HG03521 (cell line): ENCODE results near the gene LRP1.

Experiments
- ATAC-seq: cut with Tn5 transposase; IDR thresholded peaks from one replicate; pipeline ENCODE4 v1.9.1; 2021; ENCODE audit warnings: mild to moderate bottlenecking, moderate library complexity; ENCODE audit not compliant: unreplicated experiment

LRP1 gene

DNA sequence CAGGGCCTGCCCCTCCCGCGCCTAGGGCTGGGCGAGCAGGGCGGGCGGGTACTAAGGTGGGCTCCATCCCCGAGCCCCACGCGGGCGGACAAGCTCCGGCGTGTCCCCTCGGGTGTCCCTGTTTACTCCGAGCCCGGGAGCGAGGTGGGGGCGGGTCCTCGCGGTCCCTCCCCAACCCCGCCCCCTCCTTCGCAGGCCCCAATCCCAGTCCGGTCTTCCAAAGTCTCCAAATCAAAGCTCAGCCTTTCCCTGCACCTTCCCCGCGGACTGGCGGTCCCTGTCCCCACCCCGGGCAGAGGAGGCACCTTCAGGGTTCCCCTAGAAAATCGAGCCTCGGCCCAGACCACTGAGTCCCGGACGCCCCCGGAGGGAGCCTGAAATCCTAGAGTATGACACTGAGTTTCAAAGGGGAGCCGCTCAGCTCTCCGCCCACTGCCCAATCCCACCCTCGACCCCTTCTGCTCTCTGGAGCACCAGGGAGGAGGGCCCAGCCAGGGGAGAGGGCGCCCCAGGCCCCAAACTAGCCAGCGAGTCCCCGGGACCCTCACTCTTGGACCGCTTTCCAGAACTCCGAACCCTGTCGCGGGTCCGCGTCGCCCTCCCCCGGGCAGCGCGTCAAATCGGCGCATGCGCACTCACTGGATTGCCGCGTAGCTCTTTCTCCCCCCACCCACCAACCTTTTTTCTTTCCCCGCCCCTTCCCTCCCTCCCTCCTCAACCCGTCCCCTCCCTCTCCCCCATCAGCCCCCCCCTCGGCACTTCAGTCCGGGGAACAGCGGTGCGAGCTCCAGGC is at the start of gene LRP1:
Gene LRP1, plus strand, starts transcription at position 758 of the 793 bp plus-strand sequence. CDS start 482 bp downstream, outside the sequence.
- ATAC-seq, result no peak

DNA sequence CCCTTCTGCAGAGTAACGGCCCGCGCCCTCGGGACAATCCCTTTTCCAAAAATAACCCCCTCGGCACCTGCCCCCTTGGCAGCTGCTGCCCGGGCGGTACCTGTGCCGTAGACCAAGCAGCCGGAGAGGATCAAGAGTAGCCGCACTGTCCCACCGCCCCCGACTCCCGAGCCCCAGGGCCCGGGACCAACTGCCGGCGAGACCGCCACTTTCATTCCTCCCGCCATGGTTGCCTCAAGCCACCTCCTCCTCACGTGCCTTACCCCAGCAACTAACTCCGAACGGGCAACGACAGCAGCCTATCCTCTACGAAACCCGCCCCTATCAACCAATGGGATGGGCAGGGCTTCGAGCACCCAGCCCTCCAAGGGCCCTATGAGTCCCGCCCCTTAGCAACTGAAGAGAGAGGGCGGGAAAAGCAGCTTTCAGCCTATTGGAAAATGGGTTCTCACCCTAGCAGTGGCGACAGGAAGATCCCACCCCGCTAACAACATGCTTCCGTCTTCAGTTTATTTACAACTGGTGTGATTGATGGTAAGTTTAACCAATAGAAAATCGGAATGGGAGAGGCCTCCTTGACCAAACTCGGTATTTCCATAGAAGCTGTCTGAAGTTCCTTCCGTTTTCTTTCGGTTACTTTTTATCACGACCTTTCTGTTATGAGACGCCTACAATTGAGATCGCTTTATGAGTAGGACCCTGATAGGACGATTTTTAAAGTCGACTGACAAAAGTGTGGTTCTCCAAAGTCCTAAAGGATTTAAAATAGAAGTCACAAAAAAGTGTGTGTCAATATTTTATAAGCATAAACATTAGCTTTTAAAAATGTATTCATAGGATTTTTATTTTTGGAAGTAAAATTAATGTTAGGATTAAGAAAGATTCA is 49.5 kb upstream of the LRP1 start, which contains the start of gene NEMP1:
Gene NEMP1, minus strand, starts transcription at position 273 of the 886 bp plus-strand sequence. Its CDS starts 46 bp downstream, at position 227.
- ATAC-seq, result peak; percentile 98

DNA sequence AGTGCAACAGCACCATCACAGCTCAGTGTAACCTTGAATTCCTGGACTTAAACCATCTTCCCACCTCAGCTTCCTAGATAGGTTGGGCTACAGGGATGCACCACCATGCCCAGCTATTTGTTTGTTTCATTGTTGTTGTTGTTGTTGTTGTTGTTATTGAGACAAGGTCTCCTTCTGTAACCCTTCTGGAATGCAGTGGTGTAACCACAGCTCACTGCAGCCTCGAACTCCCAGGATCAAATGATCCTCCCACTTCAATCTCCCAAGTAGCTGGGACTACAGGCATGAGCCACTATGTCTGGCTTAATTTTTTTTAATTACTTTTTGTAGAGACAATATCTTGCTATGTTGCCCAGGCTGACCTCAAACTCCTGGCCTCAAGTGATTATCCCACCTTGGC is 48.5 kb upstream of the LRP1 start:
- ATAC-seq, result no peak

DNA sequence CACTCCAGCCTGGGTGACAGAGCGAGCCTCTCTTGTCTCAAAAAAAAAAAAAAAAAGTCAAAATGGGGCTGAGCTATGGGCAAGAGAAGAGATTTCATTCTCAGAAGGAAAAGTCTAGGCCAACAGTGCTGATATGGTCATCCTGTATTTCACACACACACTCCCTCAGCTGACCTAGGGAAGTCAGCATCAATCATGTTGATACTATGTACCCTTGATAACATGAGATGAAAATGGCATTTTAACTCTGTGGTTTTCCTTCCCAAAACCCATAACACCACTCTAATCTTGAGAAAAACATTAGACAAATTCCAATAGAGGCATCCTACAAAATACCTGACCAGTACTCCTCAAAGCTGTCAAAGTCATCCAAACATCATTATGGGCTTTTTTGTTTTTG is 47.4 kb upstream of the LRP1 start:
- no peak for ATAC-seq

DNA sequence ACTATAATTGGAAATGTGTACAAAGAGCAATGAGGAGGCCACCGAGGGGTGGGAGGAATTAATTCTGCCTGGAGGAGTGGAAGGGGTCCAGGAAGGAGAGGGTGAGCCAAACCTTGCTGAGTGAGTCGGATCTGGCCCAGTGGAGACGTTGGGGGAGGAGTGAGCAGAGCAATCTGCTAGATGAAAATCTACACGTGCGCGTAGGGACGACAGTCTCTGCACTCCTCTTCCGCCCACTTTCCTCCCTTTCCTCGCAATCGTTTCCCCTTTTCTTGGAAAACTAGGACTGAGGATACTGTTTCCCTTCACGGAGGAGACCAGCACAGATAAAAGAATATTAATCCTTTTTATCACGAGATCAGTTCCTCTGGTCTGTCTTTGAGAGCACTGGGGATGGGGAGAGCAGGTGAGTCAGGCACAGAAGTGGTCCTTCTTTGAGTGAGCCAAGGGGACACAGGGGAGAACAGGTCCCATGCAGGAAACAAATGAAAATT is 42.2 kb upstream of the LRP1 start:
- ATAC-seq, result no peak

DNA sequence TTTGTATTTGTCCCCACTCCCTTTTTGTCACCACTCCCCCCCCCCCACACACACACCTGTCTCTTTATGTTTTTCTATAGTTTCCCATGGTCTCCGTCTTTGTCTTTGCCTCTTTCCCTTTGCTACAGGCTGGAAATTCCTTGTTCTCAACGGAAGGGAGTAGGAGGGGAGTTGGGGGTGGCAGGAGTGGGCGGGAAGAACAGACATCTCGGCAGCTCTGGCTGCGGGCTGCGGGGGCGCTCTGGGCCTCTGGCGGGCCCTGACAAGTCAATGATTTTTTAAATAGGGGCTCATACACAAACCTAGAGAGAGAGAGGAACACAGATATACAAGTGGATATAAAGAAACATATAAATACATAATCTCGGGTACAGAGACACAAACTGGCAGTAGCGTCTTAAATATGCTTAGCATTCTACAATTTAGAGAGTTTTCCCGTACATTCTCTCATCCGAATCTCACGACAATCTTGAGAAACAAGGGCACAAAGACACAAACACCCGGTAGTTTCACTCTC is 41.7 kb upstream of the LRP1 start:
- no peak for ATAC-seq

DNA sequence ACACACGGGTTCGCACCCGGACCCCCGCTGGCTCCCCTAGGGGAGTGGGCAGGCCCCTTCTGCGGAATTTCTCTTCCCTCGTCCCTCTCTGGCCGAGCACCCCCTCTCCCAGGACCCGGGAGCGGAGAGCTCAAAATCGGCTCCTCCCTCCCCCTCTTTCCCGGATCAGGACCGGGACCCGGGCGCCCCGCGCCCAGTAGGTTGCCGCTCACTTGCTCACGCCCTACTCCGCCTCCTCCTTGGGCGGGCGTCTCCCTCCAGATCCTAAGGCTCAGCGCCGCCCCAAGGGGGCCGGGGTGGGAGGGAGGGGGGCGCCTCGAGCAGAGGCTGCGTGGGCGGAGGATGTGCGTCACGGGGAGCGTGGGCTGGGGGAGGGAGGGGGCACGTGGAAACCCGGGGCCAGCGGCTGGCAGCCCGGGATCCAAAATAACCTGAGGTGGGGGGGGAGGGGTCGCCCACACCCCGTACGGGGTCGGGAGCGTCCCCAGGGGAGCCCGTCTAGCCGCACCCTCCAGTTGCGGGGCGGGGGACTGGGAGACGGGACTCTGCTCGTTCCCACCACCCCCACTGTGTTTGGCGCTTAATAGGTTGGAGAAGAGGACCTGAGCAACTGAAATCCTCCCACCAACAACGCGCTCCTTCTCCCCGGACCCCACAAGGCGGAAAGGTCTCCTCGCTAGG is 41.1 kb upstream of the LRP1 start:
- peak; percentile 36 for ATAC-seq

DNA sequence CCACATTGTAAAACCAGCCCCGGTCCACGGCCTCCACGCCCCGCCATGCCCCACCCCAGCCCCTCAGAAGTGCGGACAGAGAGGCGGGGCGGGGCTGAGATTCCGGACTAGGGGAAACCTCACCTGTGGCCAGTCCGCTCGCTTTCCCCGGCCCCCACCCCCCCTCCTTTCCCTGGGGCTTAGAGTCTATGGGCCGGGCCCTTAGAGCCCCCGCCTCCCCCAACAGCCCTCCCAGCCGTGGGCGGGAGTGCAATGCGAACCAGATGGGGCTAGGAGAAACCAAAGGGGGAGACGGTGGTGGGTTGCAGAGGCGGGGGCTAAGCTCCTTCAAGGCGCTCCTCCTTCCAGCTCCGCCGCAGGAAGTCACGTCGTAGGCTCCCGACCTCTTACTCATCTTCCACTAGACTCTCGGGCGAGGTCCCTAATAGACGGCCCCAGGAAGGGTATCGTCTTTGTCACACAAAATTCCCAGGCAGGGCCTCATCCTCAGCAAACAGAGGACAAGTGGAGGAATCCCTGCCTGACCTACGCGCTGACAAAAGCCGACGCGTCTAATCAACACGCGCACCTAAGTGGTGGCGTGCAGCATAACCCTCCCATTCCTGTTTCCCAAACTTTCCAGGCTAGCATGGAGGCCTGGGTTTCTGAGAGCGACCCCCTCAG is 40.5 kb upstream of the LRP1 start:
- peak; percentile 30 for ATAC-seq

DNA sequence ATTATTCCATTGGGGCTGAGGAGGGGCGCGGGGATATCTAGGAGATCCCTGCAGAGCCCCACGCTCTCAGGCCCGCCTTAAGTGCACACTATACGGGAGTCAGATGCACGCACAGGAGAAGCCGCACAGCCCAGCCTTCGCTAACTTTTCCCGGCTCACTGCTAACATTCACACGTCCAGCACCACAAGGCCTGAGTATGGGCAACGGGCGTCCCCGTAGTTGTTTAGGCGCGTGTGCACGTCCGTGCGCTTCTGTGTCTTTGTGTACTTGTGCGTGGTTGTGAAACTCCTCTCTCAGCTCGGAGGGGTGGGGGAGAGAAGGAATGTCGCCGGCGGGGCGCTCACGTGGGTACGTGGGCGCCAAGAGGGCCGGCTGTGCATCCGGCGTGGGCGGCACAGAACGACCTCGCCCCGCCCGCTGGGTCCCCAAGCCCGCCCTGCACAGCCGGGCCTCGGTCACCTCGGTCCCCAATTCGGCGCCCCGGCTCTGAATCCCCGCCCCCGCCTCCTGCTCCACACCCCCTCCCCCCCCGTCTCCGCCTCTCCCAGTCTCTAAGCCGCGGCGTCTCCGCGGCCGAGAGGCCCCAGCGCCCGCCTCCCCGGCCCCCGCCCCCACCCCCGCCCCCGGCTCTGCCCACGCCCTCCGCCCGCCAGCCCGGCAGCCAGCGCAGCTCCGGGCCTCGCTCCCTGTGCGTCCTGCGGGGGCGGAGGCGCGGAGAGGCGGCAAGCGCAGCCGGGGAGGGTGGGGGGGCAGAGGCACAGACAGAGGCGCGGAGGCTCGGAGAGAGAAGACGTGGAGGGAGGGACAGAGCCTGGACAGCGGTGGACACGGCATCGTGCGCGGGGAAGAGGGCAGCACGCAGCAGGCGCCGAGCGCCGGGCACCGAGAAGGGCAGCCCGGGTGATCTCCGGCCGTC is 39.7 kb upstream of the LRP1 start, which contains the start of gene NAB2:
Gene NAB2, plus strand, starts transcription at position 761 of the 917 bp plus-strand sequence. CDS start 158 bp downstream, outside the sequence.
- ATAC-seq, result peak; percentile 56

DNA sequence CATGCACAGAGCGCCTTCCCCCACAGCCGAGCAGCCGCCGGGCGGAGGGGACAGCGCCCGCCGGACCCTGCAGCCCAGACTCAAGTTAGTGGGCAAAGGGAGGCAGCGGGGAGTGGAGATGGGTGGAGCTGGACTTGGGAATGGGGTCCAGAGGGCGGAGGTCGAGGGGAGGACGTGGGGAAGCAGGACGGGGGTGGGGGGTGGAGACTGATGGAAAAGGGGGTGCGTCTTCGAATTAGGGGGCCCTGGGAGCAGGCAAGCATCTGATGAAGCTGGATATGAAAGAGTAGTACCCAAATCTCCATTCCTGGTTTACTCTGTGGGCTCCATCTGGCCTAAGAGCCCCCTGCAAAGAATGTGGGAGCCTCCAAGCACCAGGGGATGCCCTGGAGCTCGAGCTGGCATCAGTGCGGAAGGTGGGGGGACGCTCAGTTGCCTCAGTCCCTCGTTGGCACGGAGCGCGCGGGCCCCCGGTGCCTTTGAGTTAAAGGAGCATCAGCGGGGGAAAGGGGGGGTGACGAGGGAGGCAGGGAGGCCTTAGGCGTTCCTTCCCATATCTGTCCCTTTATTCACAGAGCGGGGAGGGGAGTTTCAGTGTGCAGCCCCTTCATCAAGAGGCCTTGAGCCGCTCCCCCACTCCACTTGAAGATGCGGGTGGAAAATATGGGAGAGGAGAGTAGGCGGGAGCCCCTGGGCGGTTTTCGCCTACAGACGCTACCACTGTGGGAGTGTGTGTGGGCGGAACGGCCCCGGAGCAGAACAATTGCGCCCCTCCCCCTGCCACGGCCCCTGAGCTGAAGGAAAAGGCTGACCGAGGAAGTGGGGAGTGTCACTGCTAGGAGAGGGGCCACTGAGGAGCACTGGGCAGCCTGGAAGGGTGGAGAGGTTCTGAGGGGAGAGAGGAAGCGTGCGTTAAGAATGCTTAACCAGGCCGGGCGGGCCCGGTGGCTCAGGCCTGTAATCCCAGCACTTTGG is 38.7 kb upstream of the LRP1 start:
- no peak for ATAC-seq

DNA sequence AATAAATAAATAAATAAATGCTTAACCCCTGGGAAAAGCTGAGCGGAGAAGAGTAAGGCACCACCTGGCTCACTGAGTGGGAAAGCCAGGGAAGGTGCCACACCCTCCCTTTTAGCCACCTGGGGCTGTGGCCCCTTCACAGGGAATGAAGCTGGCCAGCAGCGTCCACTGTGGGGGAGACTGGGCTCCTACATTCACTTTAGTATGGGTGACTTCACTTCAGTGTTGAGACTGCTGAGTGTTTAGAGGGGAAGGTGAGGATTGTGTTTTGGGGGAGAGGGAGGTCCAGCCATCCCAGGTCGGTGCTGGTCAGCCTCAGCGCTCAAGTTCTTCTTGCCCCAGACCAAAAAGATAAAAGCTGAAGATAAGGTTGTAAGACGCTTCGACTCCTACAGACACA is 37.8 kb upstream of the LRP1 start:
- ATAC-seq, result no peak

DNA sequence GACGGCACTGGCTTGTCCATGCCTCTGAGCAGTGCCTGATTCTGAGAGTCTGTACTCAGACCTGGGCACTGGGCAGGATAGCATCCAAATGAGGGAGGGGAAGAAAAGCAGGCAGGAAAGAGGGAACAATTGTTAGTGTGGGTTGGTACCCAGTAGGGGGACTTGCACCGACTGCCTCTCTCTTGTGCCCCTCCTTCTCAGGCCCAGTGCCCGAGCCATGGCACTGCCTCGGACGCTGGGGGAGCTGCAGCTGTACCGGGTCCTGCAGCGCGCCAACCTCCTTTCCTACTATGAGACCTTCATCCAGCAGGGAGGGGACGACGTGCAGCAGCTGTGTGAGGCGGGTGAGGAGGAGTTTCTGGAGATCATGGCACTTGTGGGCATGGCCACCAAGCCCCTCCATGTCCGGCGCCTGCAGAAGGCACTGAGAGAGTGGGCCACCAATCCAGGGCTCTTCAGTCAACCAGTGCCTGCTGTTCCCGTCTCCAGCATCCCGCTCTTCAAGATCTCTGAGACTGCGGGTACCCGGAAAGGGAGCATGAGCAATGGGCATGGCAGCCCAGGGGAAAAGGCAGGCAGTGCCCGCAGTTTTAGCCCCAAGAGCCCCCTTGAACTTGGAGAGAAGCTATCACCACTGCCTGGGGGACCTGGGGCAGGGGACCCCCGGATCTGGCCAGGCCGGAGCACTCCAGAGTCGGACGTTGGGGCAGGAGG is 37.2 kb upstream of the LRP1 start:
- ATAC-seq, result no peak

DNA sequence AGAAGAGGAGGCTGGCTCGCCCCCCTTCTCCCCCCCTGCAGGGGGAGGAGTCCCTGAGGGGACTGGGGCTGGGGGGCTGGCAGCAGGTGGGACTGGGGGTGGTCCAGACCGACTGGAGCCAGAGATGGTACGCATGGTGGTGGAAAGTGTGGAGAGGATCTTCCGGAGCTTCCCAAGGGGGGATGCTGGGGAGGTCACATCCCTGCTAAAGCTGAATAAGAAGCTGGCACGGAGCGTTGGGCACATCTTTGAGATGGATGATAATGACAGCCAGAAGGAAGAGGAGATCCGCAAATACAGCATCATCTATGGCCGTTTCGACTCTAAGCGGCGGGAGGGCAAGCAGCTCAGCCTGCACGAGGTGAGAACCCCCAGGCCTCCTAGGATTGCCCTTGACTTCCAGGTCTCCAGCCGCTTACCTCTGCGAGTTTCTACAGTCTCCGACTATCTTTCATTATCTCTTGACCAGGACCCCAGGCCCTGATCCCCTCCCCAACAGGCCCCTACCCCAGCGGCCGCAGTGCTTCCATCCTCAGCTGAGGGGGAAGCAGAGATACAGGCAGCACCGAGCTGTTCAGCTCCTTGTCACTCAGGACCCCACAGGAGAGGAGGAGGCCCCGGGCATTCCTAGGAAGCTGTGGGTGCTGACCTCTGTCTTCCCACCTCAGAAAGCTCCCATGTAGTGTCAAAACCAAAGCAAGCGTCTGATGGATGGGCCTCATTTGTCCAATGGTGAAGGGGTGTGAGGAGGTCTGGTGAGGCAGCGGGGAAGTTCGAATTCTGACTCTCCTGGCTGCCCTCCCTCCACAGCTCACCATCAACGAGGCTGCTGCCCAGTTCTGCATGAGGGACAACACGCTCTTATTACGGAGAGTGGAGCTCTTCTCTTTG is 36.4 kb upstream of the LRP1 start:
- ATAC-seq, result no peak

DNA sequence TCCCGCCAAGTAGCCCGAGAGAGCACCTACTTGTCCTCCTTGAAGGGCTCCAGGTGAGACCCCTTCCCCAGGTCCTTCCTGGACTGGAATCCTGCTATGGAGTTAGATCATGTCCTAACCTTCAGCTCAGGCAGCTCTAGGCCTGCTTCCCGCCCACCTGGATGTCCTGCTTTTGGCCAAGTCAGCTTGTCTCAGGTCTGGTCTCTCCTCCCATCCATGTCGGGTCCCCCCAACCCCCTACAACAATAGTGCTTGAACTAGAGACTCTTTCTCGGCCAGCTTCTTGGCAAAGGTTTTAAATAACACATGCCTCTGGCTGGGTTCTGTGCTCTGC is 35.8 kb upstream of the LRP1 start:
- no peak for ATAC-seq

DNA sequence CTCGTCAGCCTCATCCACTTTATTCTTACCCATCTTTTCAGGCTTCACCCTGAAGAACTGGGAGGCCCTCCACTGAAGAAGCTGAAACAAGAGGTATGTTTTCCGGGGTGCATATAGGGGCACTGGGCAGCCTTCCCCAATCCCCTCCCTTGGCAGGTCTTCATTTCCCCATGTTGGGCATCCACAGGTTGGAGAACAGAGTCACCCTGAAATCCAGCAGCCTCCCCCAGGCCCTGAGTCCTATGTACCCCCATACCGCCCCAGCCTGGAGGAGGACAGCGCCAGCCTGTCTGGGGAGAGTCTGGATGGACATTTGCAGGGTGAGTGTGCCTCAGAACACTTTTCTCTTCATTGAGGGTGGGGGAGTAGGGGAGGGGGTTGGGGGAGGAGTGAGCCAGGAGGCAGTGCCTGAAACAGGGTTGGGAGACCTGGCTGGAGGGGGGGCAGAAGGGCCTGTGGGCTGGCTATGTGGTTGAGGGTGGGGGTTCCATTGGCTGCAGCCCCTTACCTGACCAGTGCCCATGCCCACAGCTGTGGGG is 35.3 kb upstream of the LRP1 start:
- no peak for ATAC-seq
